ENCODE measurements around the gene MEIOC.

DNA sequence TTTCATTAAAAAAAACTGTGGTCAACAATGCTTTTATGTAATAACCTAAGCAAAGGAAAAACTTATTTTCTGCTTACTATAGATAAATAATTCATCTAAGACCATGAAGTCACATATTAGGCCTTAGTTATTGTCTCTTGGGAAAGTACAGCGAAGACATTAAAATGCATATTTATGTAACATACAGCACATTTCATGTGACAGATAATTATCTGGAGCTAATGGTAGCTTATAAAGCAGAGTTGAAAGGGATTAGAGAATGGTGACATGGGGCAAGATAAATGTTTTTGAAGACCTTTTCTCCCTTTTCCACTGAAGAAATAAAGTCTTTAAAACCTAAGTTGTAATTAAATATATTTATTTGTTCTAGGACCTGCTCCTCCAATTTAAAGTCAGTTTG is 9.7 kb downstream of the MEIOC start:
- no peak for TF ChIP-seq POLR2A (IDR thresholded peaks at IDR 0.05)
- TF ChIP-seq, protein P1, sequence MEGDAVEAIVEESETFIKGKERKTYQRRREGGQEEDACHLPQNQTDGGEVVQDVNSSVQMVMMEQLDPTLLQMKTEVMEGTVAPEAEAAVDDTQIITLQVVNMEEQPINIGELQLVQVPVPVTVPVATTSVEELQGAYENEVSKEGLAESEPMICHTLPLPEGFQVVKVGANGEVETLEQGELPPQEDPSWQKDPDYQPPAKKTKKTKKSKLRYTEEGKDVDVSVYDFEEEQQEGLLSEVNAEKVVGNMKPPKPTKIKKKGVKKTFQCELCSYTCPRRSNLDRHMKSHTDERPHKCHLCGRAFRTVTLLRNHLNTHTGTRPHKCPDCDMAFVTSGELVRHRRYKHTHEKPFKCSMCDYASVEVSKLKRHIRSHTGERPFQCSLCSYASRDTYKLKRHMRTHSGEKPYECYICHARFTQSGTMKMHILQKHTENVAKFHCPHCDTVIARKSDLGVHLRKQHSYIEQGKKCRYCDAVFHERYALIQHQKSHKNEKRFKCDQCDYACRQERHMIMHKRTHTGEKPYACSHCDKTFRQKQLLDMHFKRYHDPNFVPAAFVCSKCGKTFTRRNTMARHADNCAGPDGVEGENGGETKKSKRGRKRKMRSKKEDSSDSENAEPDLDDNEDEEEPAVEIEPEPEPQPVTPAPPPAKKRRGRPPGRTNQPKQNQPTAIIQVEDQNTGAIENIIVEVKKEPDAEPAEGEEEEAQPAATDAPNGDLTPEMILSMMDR (IDR thresholded peaks at IDR 0.05): no peak

Measured in testis (tissue), 2 donors.